ENCODE results near the gene GPD1.

- TF ChIP-seq POLR2AphosphoS5 (IDR thresholded peaks at IDR 0.05) (no peak), POLR2A (IDR thresholded peaks at IDR 0.05) (no peak), CTCF (IDR thresholded peaks at IDR 0.05) (no peak), EP300 (IDR thresholded peaks at IDR 0.05) (no peak)
Observed at GRCh38 chr12:50075808-50076170, 28.0 kb upstream of the GPD1 start.
